GM12878 (cell line): ENCODE measurements around the gene MT1HL1. TPM values are rescaled to one million over a fixed set of nuclear protein-coding genes. Genes with fewer than 3 reads are reported as not detected.

Source experiments
- ATAC-seq: fragments of 200-7000 bp; cut with Tn5 transposase; 3 replicates; pipeline ENCODE4 v1.9.1; 2020; ENCODE audit warnings: mild to moderate bottlenecking, moderate library complexity
- BruUV-seq: library from RNA; stranded (reverse); fragments of 400-500 nt; replicated peaks from 2 replicates; lab custom pipeline; 2021; lab: Mats Ljungman, UMichigan
- CTCF ChIA-PET: fragments of 300-600 bp; sonication (Branson Sonifier 250); formaldehyde crosslinking; extraction: SDS; loops from one replicate; lab custom pipeline; 2021; ENCODE audit warnings: inconsistent platforms; lab: Yijun Ruan, JAX
- POLR2A ChIA-PET: fragments of 350-600 bp; formaldehyde crosslinking; extraction: SDS; loops from one replicate; lab custom pipeline; 2021; ENCODE audit warnings: inconsistent platforms; lab: Charles Lee
- RAD21 ChIA-PET: fragments of 300-600 bp; sonication (Branson Sonifier 250); formaldehyde crosslinking; loops from one replicate; lab custom pipeline; 2023; ENCODE audit warnings: antibody characterized with exemption; ENCODE audit not compliant: unreplicated experiment; lab: Charles Lee
- SMC1A ChIA-PET: fragments of 300-600 bp; sonication (Branson Sonifier 250); formaldehyde crosslinking; loops from one replicate; lab custom pipeline; 2023; ENCODE audit not compliant: unreplicated experiment, uncharacterized antibody; lab: Charles Lee
- DNase-seq: peaks from one replicate; pipeline ENCODE4 v3.0.0-alpha.2; 2011; ENCODE audit warnings: low read depth, low spot score
- FAIRE-seq: peaks from 3 replicates; lab custom pipeline; 2011; peaks lifted over from hg19 to GRCh38; lab: Jason Lieb, UNC
- H2AFZ ChIP-seq: 2 replicates; pipeline ENCODE4 v1.6.0; 2011; ENCODE audit warnings: low read depth, low read length, control low read depth; ENCODE audit not compliant: control insufficient read depth
- H3K27ac ChIP-seq: 2 replicates; pipeline ENCODE4 v1.5.1; 2011; ENCODE audit warnings: control low read depth; ENCODE audit not compliant: control insufficient read depth, insufficient read depth
- H3K27me3 ChIP-seq, 2 experiments: replicated peaks in 1 of 2; 2 replicates each; pipeline versions ENCODE4 v1.6.0 to v1.6.1; 2011; ENCODE audit warnings: low read length in 1 of 2; ENCODE audit not compliant: control insufficient read depth in 2 of 2, insufficient read depth in 2 of 2
- H3K36me3 ChIP-seq, 2 experiments: 2 replicates each; pipeline ENCODE4 v1.5.1; 2011; ENCODE audit warnings: low read length in 1 of 2; ENCODE audit not compliant: control insufficient read depth in 2 of 2, insufficient read depth in 2 of 2
- H3K4me1 ChIP-seq: 2 replicates; pipeline ENCODE4 v1.6.1; 2011; ENCODE audit warnings: mild to moderate bottlenecking, low read length, moderate library complexity, mixed read lengths; ENCODE audit not compliant: control insufficient read depth, insufficient read depth
- H3K4me2 ChIP-seq: 2 replicates; pipeline ENCODE4 v1.6.0; 2011; ENCODE audit warnings: control low read depth; ENCODE audit not compliant: control insufficient read depth, insufficient read depth
- H3K4me3 ChIP-seq: fragments of 200-600 bp; sonication (generic); 2 replicates; pipeline ENCODE4 v1.5.1; 2016
- H3K79me2 ChIP-seq: 2 replicates; pipeline ENCODE4 v1.6.0; 2011; ENCODE audit warnings: low read length; ENCODE audit not compliant: control insufficient read depth, insufficient read depth
- H3K9ac ChIP-seq: 2 replicates; pipeline ENCODE4 v1.8.0; 2011; ENCODE audit warnings: low read length, control low read depth, mixed read lengths; ENCODE audit not compliant: control insufficient read depth, insufficient read depth
- H3K9me3 ChIP-seq: replicated peaks from 3 replicates; pipeline ENCODE4 v1.5.1; 2011; ENCODE audit warnings: mild to moderate bottlenecking, low read length; ENCODE audit not compliant: control insufficient read depth, insufficient read depth
- H4K20me1 ChIP-seq: 2 replicates; pipeline ENCODE4 v1.6.0; 2011; ENCODE audit not compliant: control insufficient read depth, insufficient read depth
- IRF3 ChIP-seq: fragments of 450-650 bp; IDR thresholded peaks from 2 replicates; pipeline ENCODE4 v1.6.1; 2014; ENCODE audit warnings: mild to moderate bottlenecking
- ZBTB4 ChIP-seq: fragments of 450-650 bp; formaldehyde crosslinking; IDR thresholded peaks from 2 replicates; pipeline ENCODE4 v1.4.0; 2022; ENCODE audit warnings: mild to moderate bottlenecking, moderate library complexity
- WGBS: methylation state at CpG from one replicate; pipeline ENCODE4 v1.1.6; 2016; ENCODE audit warnings: low lambda C conversion rate; ENCODE audit not compliant: insufficient replicate concordance, insufficient coverage; ENCODE audit errors: missing lambda C conversion rate; 5-methylcytosine and 5-hydroxymethylcytosine counted together
- in situ Hi-C: fragments of 300-500 bp; cut with MboI; formaldehyde crosslinking; loops from 9 replicates; pipeline ENCODE4 v1.14.3; 2018; ENCODE audit warnings: mixed read lengths
- intact Hi-C: fragments of 100-400 bp; cut with micrococcal nuclease; formaldehyde crosslinking; loops from one replicate; pipeline ENCODE4 v1.14.2; 2022; ENCODE audit not compliant: unreplicated experiment
- polyA plus RNA-seq, 11 experiments: library from polyadenylated mRNA; depleted of rRNA in 4 of 11; unstranded in 6 of 11; stranded (reverse) in 5 of 11; fragments of >200 nt; fragmentation: Nextera tagmentation in 4 of 11; fragmentation: Illumina TruSeq in 1 of 11; extraction: Ambion mirVana in 4 of 11; extraction: Trizol in 1 of 11; gene quantifications; 1 replicate in 1 of 11; 2 replicates in 10 of 11; pipeline versions ENCODE4 v1.2.1 to v1.2.3, GENCODE V29; 2011 to 2016; ENCODE audit warnings: inconsistent platforms in 2 of 11, missing spikeins in 2 of 11, low read depth in 1 of 11
- total RNA-seq, 4 experiments: library from RNA; depleted of rRNA in 3 of 4; stranded (reverse); fragments of >200 nt in 3 of 4; fragmentation: Illumina TruSeq in 1 of 4; extraction: Trizol in 1 of 4; gene quantifications; 2 replicates each; pipeline versions ENCODE4 v1.2.1 to v1.2.3, GENCODE V29; 2013 to 2021

Gene MT1HL1
- total and polyA plus RNA-seq, 10 of the 15 experiments (the other 5 are each of a cell fraction or from before 2014, with no cell fraction given): not detected

GRCh38 chr1:237038211-237038610, 34.0 kb upstream of the MT1HL1 start:
- ATAC-seq: no peak

More at GRCh38 chr1:237038211-237038610, 34.0 kb upstream of the MT1HL1 start:
- Histone ChIP-seq H3K27ac (no peak overlapping the region), H3K9ac (no peak overlapping the region)
- intact Hi-C loops: no loop called here
- no peak for TF ChIP-seq IRF3
- TF ChIP-seq ZBTB4 (CRISPR knock-in tag): no peak
- TF ChIP-seq, all 136 proteins: peak for 0
- BruUV-seq: no TSS peak
- Histone ChIP-seq H2AFZ (no peak overlapping the region), H3K9me3 (no peaks in the 10 kb centered on the region), H3K4me3 (no peak overlapping the region), H4K20me1 (no peaks in the 10 kb centered on the region), H3K27me3 (peaks cover 3 to 7% of the 10 kb centered on the region in 2 experiments), H3K79me2 (no peaks in the 10 kb centered on the region), H3K36me3 (no peaks in the 10 kb centered on the region), H3K4me1 (no peaks in the 10 kb centered on the region), H3K4me2 (no peak overlapping the region)
- ChIA-PET CTCF (no interaction called here), POLR2A (no interaction called here), SMC1A (no interaction called here), RAD21 (no interaction called here)
- DNase-seq (no peak), FAIRE-seq (no peak)
- in situ Hi-C loops: no loop called here
- WGBS: 46% methylated on average over 6 of the region's 6 CpGs
